Memory B cell (primary cell): Measurements from ENCODE around the gene CENPP.

Experiments
- ATAC-seq: fragments of 150-1000 bp; cut with Tn5 transposase; 2 replicates; pipeline ENCODE4 v1.10.0; 2021; ENCODE audit warnings: low read depth, mild to moderate bottlenecking, moderate library complexity
- DNase-seq, 2 donors: peaks; one replicate each; pipeline ENCODE4 v3.0.0; 2022; ENCODE audit warnings: low spot score in 2 of 2
- H3K27ac Mint-ChIP-seq: one replicate; pipeline ENCODE4 v1.8.0; 2022; ENCODE audit warnings: mild to moderate bottlenecking, moderate library complexity, mixed read lengths
- H3K27me3 Mint-ChIP-seq: one replicate; pipeline ENCODE4 v1.8.0; 2022; ENCODE audit warnings: mixed read lengths
- H3K36me3 Mint-ChIP-seq: one replicate; pipeline ENCODE4 v1.8.0; 2022; ENCODE audit warnings: mild to moderate bottlenecking, mixed read lengths
- H3K4me1 Mint-ChIP-seq: one replicate; pipeline ENCODE4 v1.8.0; 2022; ENCODE audit warnings: mixed read lengths
- H3K4me3 Mint-ChIP-seq: one replicate; pipeline ENCODE4 v1.8.0; 2022; ENCODE audit warnings: mild to moderate bottlenecking, moderate library complexity, mixed read lengths
- H3K9me3 Mint-ChIP-seq: one replicate; pipeline ENCODE4 v1.8.0; 2022; ENCODE audit warnings: mixed read lengths

CENPP gene

GRCh38 chr9:92641092-92641809 lies 315.5 kb downstream of the CENPP start:
- Mint-ChIP-seq H3K36me3 (peaks cover 38% of the 10 kb centered on the region), H3K9me3 (peaks cover 5% of the 10 kb centered on the region), H3K27me3 (no peaks in the 10 kb centered on the region), H3K4me3 (no peak overlapping the region), H3K27ac (no peak overlapping the region), H3K4me1 (no peaks in the 10 kb centered on the region)
- ATAC-seq (no peak), DNase-seq (no peak)

- peaks cover 6% of the 10 kb centered on the region for H3K9me3 Mint-ChIP-seq
- no peak overlapping the region for H3K4me3 Mint-ChIP-seq
- no peaks in the 10 kb centered on the region for H3K4me1 Mint-ChIP-seq
- no peak for DNase-seq
- no peak for ATAC-seq
- peaks cover 43% of the 10 kb centered on the region for H3K36me3 Mint-ChIP-seq
- H3K27ac Mint-ChIP-seq, result no peak overlapping the region
- no peaks in the 10 kb centered on the region for H3K27me3 Mint-ChIP-seq
Measured at GRCh38 chr9:92642041-92642451, 316.3 kb downstream of the CENPP start.

GRCh38 chr9:92642564-92642963 lies 316.8 kb downstream of the CENPP start:
- ATAC-seq (no peak), DNase-seq (no peak)
- Mint-ChIP-seq H3K27me3 (no peaks in the 10 kb centered on the region), H3K9me3 (peaks cover 6% of the 10 kb centered on the region), H3K4me3 (no peak overlapping the region), H3K27ac (no peak overlapping the region), H3K36me3 (peaks cover 48% of the 10 kb centered on the region), H3K4me1 (no peaks in the 10 kb centered on the region)

- H3K27ac Mint-ChIP-seq, result no peak overlapping the region
- DNase-seq (no peak), ATAC-seq (no peak)
- H3K27me3 Mint-ChIP-seq, result no peaks in the 10 kb centered on the region
- H3K4me1 Mint-ChIP-seq, result no peaks in the 10 kb centered on the region
- peaks cover 6% of the 10 kb centered on the region for H3K9me3 Mint-ChIP-seq
- H3K36me3 Mint-ChIP-seq, result peaks cover 53% of the 10 kb centered on the region
- no peak overlapping the region for H3K4me3 Mint-ChIP-seq
Measured at GRCh38 chr9:92644278-92644677, 318.5 kb downstream of the CENPP start.

DNA sequence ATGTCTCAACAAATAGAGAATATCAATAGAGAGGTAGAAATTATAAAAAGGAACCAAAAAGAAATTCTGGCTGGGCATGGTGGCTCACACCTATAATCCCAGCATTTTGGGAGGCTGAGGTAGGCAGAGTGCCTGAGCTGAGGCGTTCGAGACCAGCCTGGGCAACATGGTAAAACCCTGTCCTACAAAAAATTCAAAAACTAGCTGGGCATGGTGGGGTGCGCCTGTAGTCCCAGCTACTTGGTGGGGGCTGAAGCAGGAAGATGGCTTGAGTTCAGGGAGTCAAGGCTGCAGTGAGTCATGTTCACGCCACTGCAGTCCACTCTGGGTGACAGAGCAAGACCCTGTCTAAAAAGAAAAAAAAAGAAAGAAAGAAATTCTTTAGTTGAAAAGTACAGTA lies 319.3 kb downstream of the CENPP start:
- Mint-ChIP-seq H3K27me3 (no peaks in the 10 kb centered on the region), H3K9me3 (peaks cover 6% of the 10 kb centered on the region), H3K36me3 (peaks cover 54% of the 10 kb centered on the region), H3K4me1 (no peaks in the 10 kb centered on the region), H3K4me3 (no peak overlapping the region), H3K27ac (no peak overlapping the region)
- ATAC-seq, result no peak
- no peak for DNase-seq

GRCh38 chr9:92647671-92648473 lies 322.1 kb downstream of the CENPP start:
- no peak overlapping the region for H3K4me3 Mint-ChIP-seq
- H3K27ac Mint-ChIP-seq, result no peak overlapping the region
- ATAC-seq (no peak), DNase-seq (no peak)
- no peaks in the 10 kb centered on the region for H3K4me1 Mint-ChIP-seq
- peaks cover 6% of the 10 kb centered on the region for H3K9me3 Mint-ChIP-seq
- peaks cover 57% of the 10 kb centered on the region for H3K36me3 Mint-ChIP-seq
- no peaks in the 10 kb centered on the region for H3K27me3 Mint-ChIP-seq

DNA sequence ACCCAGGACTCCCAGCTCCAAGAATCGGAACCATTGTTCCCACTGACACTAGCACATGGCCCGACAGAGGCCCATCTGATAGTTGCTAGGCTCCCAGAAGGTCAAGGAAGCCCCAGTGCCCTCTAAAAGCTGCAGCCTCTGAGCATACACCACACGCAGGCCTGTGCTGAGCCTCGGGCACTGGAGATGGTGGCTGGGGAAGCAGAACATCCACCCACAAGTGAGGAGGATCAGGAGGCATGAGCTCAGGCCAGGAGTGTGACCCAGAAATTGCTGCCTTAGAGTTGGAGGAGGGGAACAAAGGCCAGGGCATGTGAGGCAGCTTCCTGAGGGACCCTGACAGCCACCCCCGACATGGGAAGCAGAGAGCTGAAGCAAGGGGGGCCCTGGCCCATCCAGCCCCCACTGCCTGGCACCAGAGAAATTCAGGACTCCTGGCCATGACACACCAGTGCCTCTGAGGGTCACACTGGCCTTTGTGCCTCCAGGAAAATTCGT lies 322.8 kb downstream of the CENPP start:
- H3K4me1 Mint-ChIP-seq, result no peaks in the 10 kb centered on the region
- no peak overlapping the region for H3K4me3 Mint-ChIP-seq
- no peaks in the 10 kb centered on the region for H3K27me3 Mint-ChIP-seq
- no peak overlapping the region for H3K27ac Mint-ChIP-seq
- ATAC-seq (no peak), DNase-seq (no peak)
- H3K36me3 Mint-ChIP-seq, result peaks cover 62% of the 10 kb centered on the region
- peaks cover 6% of the 10 kb centered on the region for H3K9me3 Mint-ChIP-seq

DNA sequence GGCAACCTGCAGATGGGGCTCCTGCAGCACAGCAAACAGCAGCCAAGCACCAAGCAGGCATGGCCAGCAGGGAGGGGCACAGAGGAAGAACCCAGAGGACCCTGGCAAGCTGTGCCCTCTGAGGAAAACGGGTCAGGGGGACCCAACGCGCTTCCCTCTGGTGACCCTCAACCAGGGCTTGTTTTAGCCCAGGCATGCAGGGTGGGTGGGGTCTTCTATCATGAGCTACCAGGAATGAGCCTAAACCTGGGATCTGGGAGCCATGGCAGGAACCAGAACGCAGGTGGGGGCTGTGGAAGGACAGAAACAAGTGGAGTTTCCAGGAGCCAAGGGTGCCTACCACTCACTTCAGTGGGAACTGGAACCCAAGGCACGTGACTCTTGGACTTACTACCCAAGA lies 323.3 kb downstream of the CENPP start:
- Mint-ChIP-seq H3K4me3 (no peak overlapping the region), H3K27ac (no peak overlapping the region), H3K9me3 (peaks cover 6% of the 10 kb centered on the region), H3K27me3 (no peaks in the 10 kb centered on the region), H3K4me1 (no peaks in the 10 kb centered on the region), H3K36me3 (peaks cover 60% of the 10 kb centered on the region)
- ATAC-seq (no peak), DNase-seq (no peak)

DNA sequence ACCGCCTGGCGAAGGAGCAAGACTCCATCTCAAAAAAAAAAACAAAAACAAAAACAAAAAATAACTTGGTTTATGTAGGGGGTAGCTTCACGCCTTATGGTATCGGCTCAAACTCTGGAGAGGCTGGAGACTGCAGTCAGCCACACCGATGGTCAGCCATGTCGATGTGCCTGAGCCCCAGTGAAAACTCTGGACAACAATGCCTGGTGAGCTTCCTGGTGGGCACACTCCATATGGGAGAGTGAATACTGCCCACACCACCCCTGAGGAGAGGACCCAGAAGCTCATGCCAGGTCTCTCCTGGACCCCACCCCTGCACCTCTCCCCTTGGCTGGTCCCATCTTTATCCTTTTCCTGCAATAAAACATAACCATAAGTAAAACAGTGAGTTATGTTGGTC lies 324.5 kb downstream of the CENPP start:
- H3K4me3 Mint-ChIP-seq, result no peak overlapping the region
- peaks cover 52% of the 10 kb centered on the region for H3K36me3 Mint-ChIP-seq
- no peak for ATAC-seq
- H3K27me3 Mint-ChIP-seq, result no peaks in the 10 kb centered on the region
- DNase-seq, result no peak
- peaks cover 5% of the 10 kb centered on the region for H3K9me3 Mint-ChIP-seq
- no peaks in the 10 kb centered on the region for H3K4me1 Mint-ChIP-seq
- H3K27ac Mint-ChIP-seq, result no peak overlapping the region

DNA sequence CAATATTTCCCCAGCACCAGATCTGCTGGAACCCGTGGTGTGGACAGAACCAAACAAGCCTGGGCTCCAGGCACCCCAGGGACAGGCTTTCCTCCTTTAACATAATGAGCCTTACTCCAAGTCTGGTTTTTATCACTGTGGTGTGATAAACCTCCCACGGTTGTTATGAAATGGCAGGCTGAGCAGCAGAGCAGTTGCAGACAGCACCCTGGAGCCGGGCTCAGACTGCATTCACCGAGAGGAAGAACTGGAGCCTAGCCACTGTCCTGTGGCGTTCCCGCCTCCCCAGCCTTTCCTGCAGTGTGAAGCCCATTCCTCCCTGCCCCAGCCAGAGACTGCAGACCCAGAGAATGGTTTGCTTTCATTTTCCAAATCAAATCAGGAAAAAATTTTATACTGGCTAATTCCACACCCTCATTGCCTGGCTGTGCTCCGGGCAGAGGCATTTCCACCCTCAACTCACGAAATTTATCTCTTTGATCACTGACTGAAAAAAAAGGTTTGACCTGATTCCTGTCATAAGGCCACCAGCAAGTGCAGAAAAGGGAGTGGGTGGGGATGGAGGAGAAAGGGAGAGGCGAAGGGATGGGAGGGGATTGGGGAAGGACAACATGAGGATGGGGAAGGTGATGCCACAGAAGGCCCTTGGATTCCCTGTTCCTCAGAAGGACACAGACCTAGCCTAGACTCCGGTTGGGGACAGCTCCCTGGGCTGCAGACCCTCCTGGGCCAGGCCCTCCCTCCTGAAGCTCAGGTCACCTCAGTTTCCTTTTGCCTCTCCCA lies 325.3 kb downstream of the CENPP start:
- ATAC-seq (no peak), DNase-seq (no peak)
- no peak overlapping the region for H3K4me3 Mint-ChIP-seq
- no peaks in the 10 kb centered on the region for H3K4me1 Mint-ChIP-seq
- peaks cover 2% of the 10 kb centered on the region for H3K9me3 Mint-ChIP-seq
- H3K36me3 Mint-ChIP-seq, result peaks cover 47% of the 10 kb centered on the region
- no peak overlapping the region for H3K27ac Mint-ChIP-seq
- H3K27me3 Mint-ChIP-seq, result no peaks in the 10 kb centered on the region

DNA sequence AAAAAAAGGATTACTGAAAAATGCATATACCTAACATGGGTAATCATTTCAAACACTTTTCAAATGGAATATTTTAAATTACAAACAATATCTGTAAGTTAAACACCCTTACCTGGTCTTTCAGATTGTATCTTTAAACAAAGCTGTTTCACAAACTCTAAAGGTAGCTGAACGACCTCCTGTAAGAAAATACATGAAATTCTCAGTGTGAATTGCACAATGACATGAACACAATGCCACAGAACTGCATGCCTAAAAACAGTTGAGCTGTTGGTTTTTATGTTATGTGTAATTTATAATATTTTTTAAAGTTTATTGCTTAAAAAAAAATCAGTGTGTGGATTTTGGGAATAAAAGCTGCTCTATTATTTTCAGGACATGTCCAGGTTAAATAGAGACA lies 326.7 kb downstream of the CENPP start:
- Mint-ChIP-seq H3K36me3 (peaks cover 38% of the 10 kb centered on the region), H3K27me3 (no peaks in the 10 kb centered on the region), H3K9me3 (no peaks in the 10 kb centered on the region), H3K4me1 (no peaks in the 10 kb centered on the region), H3K27ac (no peak overlapping the region), H3K4me3 (no peak overlapping the region)
- DNase-seq (no peak), ATAC-seq (no peak)

- DNase-seq (no peak), ATAC-seq (no peak)
- Mint-ChIP-seq H3K9me3 (no peaks in the 10 kb centered on the region), H3K36me3 (peaks cover 26% of the 10 kb centered on the region), H3K4me3 (no peak overlapping the region), H3K4me1 (no peaks in the 10 kb centered on the region), H3K27me3 (no peaks in the 10 kb centered on the region), H3K27ac (no peak overlapping the region)
Measured at GRCh38 chr9:92654481-92655301, 328.9 kb downstream of the CENPP start.

DNA sequence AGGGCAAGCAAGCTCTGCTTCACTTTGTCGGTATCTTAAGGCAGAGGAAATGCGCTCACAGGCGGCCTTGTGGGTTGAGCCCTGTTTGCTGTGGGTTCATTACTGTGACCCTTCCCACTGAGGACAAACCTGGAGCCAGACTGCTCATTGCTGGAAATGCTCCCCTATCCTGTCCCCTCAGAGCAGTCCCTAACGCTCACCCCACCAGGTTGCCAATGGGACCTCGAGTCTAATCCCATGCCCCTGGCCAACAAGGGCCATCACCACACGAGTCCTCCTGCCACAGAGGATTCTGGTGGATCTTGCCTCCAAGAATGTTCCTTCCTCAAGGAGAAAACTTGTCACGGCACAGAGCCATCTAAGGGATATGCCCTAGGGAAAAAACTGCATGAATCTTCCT lies 329.6 kb downstream of the CENPP start:
- Mint-ChIP-seq H3K27ac (no peak overlapping the region), H3K4me1 (peaks cover 4% of the 10 kb centered on the region), H3K36me3 (peaks cover 24% of the 10 kb centered on the region), H3K4me3 (no peak overlapping the region), H3K27me3 (no peaks in the 10 kb centered on the region), H3K9me3 (no peaks in the 10 kb centered on the region)
- ATAC-seq, result no peak
- no peak for DNase-seq
